ENCODE results near the gene ZBTB38. TPM values are rescaled to one million over a fixed set of nuclear protein-coding genes. Genes with fewer than 3 reads are reported as not detected.

ZBTB38 gene
- total RNA-seq, 1 experiment from 2014 or later: 12.3 TPM

DNA sequence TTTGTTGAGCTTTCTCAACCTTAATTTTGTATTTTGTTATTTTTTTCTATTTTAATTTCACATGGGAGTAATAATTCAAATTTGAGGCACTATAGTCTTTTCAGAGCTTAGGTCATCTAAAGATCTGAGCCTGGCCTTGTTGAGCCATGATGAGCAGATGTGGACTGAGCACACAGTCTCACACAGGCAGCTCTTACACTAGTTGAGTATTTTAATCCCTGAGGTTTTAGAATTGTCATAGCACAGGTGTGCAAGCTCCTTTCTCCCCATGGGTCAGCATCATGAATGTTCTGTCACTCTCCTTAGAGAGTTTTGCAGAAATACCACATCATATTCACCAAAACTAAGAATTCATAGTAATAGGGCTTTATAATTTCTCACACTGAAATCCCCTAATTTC lies 4.9 kb downstream of the ZBTB38 start:
- CTCF ChIA-PET: interaction anchor here (1.1 to 1.6 kb wide), 4 partner anchors 12 to 82 kb away, joined by 3 to 5 read pairs (median 4); no protein-coding TSS in a partner anchor
- Mint-ChIP-seq H3K4me1 (peaks cover 59% of the 10 kb centered on the region), H3K36me3 (no peaks in the 10 kb centered on the region), H3K4me3 (no peak overlapping the region), H3K9me3 (peaks cover 22% of the 10 kb centered on the region), H3K27ac (no peak overlapping the region), H3K27me3 (ENCODE audit: low read depth) (no peaks in the 10 kb centered on the region; the same call in 1 of the 2 replicates)
- POLR2A ChIA-PET: no interaction called here
- DNase-seq (ENCODE audit: low spot score) (no peak), ATAC-seq (no peak)
- TF ChIP-seq ZNF219 (CRISPR knock-in tag; IDR thresholded peaks at IDR 0.05; ENCODE audit: borderline replicate concordance) (no peak), GABPB1 (CRISPR knock-in tag; IDR thresholded peaks at IDR 0.05) (no peak), SP1 (CRISPR knock-in tag; conservative IDR thresholded peaks at IDR 0.05) (no peak), SOX15 (CRISPR knock-in tag; IDR thresholded peaks at IDR 0.05) (no peak), ATF1 (CRISPR knock-in tag; IDR thresholded peaks at IDR 0.05) (no peak), NR2C2 (CRISPR knock-in tag; IDR thresholded peaks at IDR 0.05) (no peak), NR3C1 (CRISPR knock-in tag; conservative IDR thresholded peaks at IDR 0.05; ENCODE audit: low read depth) (no peak), EMX1 (CRISPR knock-in tag; IDR thresholded peaks at IDR 0.05) (no peak)
- TF ChIP-seq, protein P1, sequence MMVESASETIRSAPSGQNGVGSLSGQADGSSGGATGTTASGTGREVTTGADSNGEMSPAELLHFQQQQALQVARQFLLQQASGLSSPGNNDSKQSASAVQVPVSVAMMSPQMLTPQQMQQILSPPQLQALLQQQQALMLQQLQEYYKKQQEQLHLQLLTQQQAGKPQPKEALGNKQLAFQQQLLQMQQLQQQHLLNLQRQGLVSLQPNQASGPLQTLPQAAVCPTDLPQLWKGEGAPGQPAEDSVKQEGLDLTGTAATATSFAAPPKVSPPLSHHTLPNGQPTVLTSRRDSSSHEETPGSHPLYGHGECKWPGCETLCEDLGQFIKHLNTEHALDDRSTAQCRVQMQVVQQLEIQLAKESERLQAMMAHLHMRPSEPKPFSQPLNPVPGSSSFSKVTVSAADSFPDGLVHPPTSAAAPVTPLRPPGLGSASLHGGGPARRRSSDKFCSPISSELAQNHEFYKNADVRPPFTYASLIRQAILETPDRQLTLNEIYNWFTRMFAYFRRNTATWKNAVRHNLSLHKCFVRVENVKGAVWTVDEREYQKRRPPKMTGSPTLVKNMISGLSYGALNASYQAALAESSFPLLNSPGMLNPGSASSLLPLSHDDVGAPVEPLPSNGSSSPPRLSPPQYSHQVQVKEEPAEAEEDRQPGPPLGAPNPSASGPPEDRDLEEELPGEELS (CRISPR knock-in tag; IDR thresholded peaks at IDR 0.05): no peak
- TF ChIP-seq, protein P2, sequence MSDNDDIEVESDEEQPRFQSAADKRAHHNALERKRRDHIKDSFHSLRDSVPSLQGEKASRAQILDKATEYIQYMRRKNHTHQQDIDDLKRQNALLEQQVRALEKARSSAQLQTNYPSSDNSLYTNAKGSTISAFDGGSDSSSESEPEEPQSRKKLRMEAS (CRISPR knock-in tag; IDR thresholded peaks at IDR 0.05): no peak

DNA sequence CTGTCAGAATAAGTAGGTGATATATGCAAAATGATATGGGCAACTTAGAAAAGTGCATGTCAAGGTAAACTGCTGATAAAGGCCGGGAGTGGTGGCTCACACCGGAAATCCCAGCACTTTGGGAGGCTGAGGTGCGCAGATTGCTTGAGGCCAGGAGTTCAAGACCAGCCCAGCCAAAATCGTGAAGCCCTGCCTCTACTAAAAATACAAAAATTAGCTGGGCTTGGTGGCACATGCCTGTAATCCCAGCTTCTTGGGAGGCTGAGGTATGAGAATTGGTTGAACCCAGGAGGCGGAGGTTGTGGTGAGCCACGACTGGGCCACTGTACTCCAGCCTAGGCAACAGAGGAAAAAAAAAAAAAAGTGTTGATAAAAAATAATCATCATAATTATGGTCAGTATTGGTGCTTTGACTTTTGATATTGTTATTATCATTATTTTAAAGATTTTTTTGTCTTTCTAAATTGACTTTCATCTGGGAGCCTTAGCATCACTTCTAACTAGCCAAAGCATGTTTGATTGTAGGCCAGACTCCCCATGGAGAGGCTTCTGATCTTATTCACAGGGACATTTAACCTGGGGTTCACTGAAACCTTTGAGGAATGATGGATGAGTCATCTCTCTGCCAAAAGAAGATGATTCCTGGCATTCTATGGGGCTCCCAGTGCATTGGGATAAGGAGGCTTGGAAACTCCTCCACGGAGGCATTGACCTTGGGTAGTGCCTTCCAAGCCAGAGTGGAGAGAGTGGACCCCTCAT lies 5.6 kb downstream of the ZBTB38 start:
- peaks cover 52% of the 10 kb centered on the region for H3K4me1 Mint-ChIP-seq
- no peak overlapping the region for H3K4me3 Mint-ChIP-seq
- ATAC-seq (peak; percentile 25), DNase-seq (ENCODE audit: low spot score) (no peak)
- no peaks in the 10 kb centered on the region; the same call in 1 of the 2 replicates for H3K27me3 Mint-ChIP-seq (ENCODE audit: low read depth)
- H3K9me3 Mint-ChIP-seq: peaks cover 24% of the 10 kb centered on the region
- TF ChIP-seq IRF2 (CRISPR knock-in tag; IDR thresholded peaks at IDR 0.05; ENCODE audit: borderline replicate concordance, low read depth) (no peak), SP1 (CRISPR knock-in tag; conservative IDR thresholded peaks at IDR 0.05) (no peak), TCF7 (CRISPR knock-in tag; IDR thresholded peaks at IDR 0.05; ENCODE audit: low read depth) (no peak), ETV6 (CRISPR knock-in tag; IDR thresholded peaks at IDR 0.05) (no peak), MYBL2 (CRISPR knock-in tag; IDR thresholded peaks at IDR 0.05) (no peak), TEAD1 (CRISPR knock-in tag; IDR thresholded peaks at IDR 0.05) (no peak), ZNF263 (CRISPR knock-in tag; IDR thresholded peaks at IDR 0.05; ENCODE audit: low read depth) (no peak)
- TF ChIP-seq, protein P3, sequence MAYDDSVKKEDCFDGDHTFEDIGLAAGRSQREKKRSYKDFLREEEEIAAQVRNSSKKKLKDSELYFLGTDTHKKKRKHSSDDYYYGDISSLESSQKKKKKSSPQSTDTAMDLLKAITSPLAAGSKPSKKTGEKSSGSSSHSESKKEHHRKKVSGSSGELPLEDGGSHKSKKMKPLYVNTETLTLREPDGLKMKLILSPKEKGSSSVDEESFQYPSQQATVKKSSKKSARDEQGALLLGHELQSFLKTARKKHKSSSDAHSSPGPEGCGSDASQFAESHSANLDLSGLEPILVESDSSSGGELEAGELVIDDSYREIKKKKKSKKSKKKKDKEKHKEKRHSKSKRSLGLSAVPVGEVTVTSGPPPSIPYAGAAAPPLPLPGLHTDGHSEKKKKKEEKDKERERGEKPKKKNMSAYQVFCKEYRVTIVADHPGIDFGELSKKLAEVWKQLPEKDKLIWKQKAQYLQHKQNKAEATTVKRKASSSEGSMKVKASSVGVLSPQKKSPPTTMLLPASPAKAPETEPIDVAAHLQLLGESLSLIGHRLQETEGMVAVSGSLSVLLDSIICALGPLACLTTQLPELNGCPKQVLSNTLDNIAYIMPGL (CRISPR knock-in tag; IDR thresholded peaks at IDR 0.05): no peak
- TF ChIP-seq, protein P4, sequence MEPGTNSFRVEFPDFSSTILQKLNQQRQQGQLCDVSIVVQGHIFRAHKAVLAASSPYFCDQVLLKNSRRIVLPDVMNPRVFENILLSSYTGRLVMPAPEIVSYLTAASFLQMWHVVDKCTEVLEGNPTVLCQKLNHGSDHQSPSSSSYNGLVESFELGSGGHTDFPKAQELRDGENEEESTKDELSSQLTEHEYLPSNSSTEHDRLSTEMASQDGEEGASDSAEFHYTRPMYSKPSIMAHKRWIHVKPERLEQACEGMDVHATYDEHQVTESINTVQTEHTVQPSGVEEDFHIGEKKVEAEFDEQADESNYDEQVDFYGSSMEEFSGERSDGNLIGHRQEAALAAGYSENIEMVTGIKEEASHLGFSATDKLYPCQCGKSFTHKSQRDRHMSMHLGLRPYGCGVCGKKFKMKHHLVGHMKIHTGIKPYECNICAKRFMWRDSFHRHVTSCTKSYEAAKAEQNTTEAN (CRISPR knock-in tag; IDR thresholded peaks at IDR 0.05): no peak
- H3K36me3 Mint-ChIP-seq: peaks cover 2% of the 10 kb centered on the region; the same call in 1 of the 2 replicates
- POLR2A ChIA-PET: no interaction called here
- H3K27ac Mint-ChIP-seq: no peak overlapping the region
- CTCF ChIA-PET: interaction anchor here (1.1 to 1.2 kb wide), 3 partner anchors 13 to 81 kb away, joined by 3 to 4 read pairs (median 4); no protein-coding TSS in a partner anchor
